HL-60 (cell line): ENCODE results near the gene JAKMIP1.

ENCODE experiments used
- CTCF ChIP-seq: IDR thresholded peaks from one replicate; pipeline ENCODE4 v1.5.1; 2011; ENCODE audit warnings: low read length, control low read depth, inconsistent platforms; ENCODE audit not compliant: insufficient read depth
- GABPA ChIP-seq: IDR thresholded peaks from 2 replicates; pipeline ENCODE4 v1.6.1; 2012; ENCODE audit warnings: low read depth
- POLR2AphosphoS5 ChIP-seq: IDR thresholded peaks from 2 replicates; pipeline ENCODE4 v1.6.1; 2012; ENCODE audit warnings: low read depth
- REST ChIP-seq: IDR thresholded peaks from 2 replicates; pipeline ENCODE4 v1.6.1; 2012; ENCODE audit warnings: low read depth; ENCODE audit not compliant: insufficient replicate concordance

DNA sequence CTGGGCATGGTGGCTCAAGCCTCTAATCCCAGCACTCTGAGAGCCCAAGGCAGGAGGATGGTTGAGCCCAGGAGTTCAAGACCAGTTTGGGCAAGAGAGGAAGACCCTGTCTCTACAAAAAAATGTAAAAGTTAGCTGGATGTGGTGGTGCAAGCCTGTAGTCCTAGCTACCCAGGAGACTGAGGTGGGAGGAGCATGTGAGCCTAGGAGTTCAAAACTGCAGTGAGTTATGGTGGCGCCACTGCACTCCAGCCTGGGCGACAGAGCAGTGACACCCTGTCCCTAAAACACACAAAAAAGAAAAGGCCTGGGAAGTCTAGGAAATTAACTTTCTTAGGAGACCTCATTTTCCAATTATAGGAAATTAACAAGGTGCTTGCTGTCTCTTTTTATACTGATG is 76.8 kb downstream of the JAKMIP1 start:
- TF ChIP-seq CTCF (no peak), POLR2AphosphoS5 (no peak), GABPA (no peak), REST (no peak)
